COLO668 (cell line): Measurements from ENCODE around the gene SHISAL1.
"Not testable (repeated sequence)": the region's sequence is repeated elsewhere in the genome, so short reads cannot be mapped to it uniquely, and the experiment has no call there.

ENCODE experiments used
- DNase-seq: peaks from one replicate; lab custom pipeline; 2025; ENCODE audit not compliant: unreplicated experiment; lab: John Stamatoyannopoulos, UW

Gene SHISAL1

DNA sequence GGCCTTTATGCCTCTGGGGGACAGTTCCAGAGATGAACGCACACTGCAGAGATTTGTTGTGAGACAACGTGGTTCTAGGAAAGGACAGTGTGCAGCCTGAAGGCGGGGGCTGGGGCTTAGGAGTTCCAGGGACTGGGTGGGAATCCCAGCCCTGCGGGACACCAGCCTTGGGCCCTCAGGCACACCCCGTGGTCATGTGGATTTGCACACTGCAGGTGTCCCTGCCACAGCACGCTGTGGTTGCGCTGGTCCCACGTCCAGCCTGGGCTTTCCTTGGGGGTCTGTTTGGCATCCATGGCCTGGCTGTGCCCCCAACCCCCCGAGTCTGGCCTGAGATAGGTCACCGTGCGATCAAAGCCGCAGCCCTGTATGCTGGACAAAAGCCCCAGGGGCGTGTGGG is 7.3 kb downstream of the SHISAL1 start:
- DNase-seq, result no peak

DNA sequence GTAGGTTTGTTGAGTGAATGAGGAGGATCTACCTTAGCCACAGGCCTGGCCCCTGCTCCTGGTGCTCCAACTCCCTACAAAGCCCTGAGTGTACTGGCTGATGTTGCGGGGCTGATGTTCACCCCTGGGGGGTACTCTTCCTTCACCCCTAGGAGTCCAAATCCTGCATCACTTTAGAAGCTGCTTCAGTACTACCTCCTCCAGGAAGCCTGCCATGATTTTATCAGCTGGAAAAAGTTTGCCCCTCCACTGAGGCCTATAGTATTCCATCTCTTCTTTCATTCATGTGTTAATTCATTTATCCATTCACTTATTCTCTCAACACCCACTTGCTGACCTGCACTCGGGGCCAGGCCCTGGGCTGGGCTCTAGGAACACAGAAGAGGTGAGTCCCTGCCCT is 7.8 kb downstream of the SHISAL1 start:
- DNase-seq, result no peak

DNA sequence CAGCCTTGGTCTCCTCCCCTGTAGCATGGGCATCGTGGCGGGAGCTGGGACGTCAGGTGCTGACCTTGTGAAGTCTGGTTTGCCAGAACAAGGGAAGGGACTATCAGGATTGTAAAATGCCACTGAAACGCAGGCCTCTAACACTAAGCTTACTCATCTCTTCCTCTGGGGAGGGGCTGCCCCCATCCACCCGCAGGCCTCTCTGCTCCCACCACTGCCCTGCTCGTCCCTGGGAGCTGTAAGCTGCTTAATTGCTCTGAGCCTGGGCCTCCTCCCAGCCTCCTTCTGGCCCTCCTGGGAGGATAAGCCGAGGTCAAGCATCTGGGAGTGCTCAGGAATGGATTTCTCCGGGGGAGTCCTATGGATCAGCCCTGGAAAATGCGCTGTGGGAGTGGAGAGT is 8.4 kb downstream of the SHISAL1 start:
- no peak for DNase-seq

DNA sequence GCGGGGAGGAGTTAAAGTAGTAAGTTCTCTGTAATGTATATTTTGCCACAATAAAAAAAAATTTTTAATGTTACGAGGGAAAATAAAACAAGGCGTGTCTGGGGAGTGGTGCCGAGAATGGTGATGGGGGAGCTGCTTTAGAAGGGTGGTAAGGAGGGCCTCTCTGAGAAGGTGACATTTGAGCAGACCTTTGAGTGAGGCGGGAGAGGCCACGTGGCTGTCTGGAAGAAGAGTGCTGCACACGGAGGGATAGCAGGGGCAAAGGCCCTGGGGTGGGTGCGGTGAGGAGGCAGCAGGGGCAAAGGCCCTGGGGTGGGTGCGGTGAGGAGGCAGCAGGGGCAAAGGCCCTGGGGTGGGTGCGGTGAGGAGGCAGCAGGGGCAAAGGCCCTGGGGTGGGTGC is 10.4 kb downstream of the SHISAL1 start:
- DNase-seq, result not testable (repeated sequence)

DNA sequence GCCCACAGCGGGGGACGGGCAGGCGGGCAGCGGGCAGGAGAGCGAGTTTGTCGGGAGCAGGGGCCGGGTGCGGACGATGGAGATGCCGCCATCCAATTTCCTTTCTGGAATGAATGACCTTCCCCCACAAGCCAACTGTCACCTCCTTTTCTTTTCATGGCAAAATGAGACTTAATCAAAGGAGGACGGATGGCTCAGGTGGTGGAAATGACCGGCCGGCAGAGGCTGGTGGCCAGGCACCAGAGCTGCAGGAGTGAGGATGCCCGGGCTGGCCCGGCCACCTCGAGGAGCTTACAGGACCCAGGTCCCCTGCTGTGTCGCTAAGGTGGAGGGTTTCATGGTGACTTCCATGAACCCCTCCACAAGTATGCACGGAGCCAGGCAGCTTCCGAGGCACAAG is 11.7 kb downstream of the SHISAL1 start:
- no peak for DNase-seq

DNA sequence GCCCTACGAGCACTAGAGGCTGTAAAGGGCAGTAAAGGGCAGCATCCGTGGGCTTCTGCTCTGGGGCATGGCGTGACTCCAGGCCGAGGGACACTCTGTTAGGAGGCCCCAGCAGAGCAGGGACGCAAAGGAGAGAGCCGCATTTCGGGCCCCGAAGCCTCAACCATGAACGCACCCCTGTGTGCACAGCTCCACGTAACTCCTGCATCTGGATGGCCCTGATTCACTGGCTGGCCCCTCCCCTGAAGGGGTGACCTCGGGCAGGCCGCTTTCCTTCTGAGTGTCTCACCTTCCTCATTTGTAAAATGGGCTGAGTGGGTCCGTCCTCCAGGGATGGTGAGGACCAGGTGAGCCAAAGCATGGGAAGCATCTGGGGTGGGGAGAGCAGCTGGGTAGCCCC is 13.6 kb downstream of the SHISAL1 start:
- no peak for DNase-seq

DNA sequence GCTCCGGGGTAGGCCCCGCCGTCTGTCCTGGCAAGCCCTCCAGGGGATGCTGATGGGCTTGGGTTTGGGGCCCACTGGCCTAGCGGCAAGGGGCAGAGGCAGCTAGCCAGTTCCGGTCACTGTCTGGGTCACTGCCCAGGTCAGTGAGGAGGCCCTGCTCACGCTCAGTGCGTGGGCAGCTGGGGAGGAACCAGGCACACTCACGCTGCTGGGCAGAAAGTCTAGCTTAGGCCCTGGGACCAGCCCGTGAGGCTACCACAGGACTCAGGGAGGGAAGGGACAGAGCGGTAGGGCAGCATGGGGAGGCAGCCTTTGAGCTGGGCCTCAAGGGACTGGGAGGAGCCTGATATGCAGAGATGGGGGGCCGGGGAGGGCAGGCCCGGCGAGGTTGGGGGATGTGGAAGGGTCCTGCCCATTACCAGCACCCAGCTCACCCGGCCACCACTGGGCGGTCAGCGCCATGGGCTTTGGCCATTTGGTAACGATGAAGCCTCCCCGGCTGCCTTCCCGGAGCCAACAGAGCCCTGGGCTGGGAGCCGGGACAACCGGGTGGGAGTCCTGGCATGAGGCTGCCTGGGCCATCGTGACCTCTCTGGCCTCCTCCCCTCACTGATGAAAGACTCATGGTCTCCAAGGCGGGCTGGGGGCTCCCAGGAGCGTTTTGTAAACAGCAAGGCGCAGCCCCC is 14.2 kb downstream of the SHISAL1 start:
- DNase-seq, result no peak

DNA sequence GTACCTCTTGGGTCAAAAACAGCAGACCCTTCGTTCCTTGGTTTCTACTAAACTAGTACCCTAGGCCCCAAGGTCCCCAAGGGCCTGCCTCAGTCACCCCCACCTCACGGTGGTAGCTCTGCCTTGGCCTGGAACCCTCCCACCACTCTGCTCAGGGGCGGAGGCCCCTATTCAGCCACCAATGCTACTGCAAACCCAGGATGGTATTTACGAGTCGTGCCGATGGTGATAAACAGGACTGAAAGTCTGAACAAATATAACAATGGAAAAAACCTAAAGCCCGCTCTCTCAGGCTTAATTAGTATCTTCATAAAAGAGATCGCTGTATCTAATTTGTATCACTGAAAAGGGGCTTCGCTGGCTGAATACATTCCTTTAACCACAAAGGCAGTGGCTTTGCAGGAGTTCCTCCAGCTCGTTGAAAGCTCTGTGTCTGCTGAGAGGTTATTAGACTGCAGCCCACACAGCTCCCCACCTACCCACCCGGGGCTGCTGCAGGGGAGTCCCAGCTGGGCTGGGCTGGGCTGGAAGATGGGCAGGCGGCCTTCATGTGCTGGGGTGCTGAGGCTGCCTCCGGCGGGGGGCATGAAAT is 15.2 kb downstream of the SHISAL1 start:
- DNase-seq, result no peak

DNA sequence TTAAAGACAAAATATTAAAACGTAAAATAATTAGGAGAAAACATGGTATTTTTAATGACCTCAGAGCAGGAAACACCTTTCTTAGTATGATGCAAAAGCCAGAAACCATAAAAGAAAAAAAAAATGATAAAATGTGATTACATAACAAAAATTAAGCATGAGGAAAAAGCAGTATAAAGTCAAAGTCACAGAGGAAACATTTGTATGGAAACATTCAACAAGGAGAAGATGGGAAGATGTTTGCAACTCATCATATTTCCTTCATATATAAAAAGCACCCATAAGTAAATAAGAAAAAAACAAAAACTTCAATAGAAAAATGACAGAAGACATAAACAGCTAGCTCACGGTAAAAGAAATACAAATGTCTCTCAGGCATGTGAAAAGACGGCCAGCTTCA is 17.3 kb downstream of the SHISAL1 start:
- no peak for DNase-seq

DNA sequence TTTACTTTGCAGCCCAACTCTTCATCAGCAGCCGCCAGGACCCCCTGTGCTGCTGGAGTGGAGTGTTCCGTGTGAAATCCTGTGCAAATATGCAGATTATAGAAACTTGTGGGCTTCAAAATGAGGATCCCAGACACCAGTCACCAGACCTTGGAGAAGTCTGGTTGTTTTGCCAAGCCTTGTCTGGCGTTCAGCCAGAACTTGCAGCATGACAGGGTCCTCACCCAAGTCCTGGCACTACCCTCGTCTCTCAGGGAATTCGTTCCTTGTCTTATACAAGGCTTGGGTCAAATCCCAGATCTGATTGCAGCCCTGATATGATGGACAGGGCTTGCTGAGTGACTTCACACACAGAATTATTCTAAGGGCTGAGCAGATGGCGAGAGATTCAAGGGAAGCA is 18.9 kb downstream of the SHISAL1 start:
- no peak for DNase-seq

DNA sequence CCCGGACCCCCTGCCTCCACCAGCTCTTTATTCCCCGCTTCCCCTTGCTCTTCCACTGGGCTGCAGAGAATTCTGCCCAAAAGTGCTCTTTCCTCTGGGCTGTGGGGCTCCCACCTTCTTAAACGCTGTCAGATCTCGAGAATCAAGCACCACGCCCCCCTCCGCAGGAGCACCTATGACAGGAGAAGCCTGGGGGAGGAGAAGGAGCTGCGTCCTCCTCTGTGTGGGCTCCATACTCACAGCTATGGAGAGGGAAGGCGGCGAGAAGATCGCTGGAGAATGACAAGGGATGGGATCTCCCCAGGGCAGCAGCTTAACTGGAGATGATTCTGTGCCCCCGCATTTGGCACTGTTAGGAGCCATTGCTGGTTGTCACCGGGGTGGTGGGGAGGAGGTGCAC is 19.7 kb downstream of the SHISAL1 start:
- DNase-seq, result no peak

DNA sequence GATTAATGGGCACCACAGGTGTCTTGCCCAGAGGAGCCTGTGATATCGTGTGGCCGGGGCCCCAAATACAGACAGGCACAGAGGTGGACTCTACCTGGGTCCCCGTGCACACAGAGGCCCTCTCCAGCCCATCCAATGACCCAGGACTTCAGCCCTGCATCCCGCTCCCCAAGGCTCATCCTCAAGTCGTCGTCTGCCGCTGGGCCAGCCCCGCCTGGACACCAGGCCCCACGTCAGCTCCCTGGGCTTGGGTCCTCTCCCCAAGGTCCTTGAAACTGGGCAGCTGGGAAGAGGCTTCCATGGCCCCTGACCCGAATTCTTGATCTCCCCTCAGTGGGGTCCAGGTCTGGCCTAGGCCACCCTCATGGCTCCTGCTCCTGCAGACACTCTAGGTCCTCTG is 20.2 kb downstream of the SHISAL1 start:
- DNase-seq, result no peak

DNA sequence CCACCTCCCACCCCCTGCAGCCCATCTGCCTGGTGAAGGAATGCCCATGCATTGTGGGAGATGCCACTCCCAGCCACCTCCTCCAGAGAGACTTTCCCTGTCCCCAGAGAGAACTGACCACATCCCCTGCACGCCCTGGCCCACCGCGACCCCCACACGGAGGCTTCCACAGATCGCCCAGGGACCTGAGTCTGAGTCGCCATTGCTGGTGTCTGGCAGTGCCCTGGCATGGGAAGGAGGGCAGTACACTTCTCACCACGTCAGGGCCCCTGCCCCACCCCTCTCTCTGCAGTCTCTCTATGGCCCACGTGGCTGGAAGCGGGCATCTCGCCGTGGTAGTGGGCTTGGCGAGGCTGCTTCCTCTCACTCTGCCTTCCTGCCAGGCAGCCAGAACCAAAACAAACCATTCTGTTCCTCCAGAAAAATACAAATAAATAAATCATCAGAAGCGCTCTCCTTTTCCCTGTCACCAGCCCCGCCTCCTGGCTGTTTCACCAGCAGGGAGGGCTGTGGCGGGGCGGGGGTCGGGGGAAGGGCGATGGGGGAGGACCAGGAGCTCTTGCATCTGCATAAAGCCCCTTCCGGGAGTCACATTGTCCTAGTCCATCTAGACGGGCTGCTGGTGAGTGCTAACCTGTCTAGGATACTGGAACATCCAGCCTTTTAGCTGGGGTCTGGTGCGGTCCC is 20.9 kb downstream of the SHISAL1 start:
- DNase-seq, result peak; percentile 15

DNA sequence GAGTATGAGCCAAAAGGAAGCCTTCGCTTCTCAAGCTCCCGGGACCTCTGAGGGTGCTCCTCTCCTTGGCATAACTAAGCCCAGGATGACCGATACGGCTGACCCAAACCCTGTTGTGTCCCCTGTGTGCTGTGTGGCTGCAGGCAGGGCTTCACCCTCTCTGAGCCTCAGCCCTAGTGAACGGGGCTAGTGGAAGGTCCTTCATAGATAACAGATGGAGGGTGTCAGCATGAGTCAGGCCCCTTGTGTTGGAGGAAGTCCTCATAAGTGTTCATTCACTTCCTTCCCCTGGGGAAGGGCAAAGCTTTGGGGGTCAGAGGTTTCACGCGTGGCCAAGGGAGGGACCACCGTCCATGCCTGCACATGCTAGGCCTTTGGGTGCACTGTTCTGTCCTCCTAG is 21.5 kb downstream of the SHISAL1 start:
- no peak for DNase-seq

DNA sequence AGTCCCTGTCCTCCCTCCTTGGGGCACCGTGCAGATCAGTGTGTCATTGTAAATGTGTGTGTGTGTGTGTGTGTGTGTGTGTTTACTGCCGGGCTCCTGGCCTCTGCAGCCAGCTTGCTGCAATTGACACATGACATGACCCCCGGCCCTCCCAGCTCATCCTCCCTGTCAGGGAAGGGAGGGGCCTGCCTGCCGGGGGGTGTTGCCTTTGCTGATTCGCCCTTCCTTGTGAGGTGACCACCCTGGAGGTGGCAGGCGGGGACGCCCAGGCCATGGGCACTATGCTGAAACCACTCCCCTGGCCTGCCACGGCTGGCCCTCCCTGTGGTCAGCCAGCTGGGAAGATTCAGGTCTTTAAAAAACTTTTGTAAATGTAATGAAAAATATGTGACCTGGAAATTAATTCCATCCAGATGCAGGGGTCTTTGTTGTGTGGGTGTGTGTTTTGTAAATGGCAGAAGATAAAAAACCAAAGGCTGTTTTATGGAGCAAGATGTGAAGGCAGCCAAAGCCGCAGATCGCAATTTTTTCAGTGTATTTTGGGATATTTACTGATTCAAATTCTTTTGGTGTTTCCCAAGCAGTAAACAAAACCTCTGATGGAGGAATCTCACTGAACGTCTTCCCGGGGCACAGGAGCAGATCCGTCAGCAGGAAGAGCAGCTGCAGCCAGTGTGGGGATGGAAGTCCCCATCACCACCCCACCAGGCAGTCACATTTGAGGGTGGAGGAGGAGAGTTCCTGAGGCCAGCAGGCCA is 23.2 kb downstream of the SHISAL1 start:
- DNase-seq, result no peak

DNA sequence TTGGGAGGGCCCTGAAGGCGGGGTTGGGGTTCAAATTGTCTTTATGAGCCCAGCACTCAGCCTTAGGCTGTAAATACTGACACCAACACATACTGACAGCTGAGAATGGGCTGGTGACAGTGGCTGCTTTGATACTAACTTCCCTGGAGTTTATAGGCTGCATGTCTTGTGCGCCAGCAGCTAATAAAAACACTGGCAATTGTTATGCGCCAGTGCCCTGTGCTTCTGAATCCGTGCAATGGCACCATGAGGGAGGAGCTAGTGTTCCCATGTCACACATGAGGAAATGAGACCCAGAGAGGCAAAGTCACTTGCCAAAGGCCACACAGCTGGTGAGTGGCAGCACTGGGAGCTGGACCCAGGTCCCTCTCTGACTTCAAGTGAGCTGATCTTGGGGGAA is 23.8 kb downstream of the SHISAL1 start:
- DNase-seq, result no peak

DNA sequence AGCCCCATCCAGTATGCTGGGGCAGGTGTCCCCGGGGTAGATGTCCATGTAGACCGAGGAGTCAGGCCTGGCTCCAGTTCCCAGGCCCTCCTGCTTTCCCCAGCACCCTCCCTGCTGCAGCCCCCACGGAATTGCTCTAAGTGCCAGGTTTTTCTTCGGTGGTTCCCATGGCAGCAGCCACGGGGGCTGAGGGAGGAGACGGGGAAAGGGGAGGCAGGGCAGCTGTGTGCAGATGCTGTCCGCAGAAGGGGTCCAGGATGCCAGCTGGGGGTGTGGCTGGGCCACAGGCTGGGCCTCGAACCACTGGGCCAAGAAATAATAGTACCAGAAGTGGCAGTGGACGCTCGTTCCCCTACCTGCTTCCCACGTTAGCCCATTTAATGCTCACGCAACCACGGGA is 25.0 kb downstream of the SHISAL1 start:
- DNase-seq, result no peak

DNA sequence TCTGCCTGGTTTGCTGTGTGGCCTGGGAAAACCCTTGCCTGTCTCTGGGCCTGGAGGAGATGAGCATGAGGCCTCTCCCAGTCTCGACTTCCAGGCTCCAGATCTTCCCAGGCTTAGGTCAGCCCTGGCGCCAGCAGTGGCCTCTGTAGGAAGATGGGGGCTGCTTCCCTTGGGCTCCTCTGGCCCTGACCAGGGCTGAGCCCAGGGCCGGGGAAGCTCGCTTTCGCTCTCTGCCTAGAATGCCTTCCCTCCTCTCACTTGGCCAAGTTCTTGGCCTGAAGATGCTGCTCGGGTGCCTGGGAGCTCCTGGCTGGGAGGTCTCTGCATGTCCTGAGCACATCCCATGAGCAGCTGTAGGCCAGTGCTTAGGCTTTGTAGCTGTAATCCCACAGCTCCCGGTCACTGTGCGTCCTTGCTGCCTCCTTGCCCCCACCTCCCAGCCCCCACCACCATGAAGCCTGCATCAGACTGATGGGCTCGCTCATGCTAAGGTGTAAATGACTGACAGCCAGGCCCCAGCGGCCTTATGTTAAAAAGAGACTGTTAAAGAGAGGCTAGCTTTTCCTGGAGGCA is 25.5 kb downstream of the SHISAL1 start:
- DNase-seq, result no peak

DNA sequence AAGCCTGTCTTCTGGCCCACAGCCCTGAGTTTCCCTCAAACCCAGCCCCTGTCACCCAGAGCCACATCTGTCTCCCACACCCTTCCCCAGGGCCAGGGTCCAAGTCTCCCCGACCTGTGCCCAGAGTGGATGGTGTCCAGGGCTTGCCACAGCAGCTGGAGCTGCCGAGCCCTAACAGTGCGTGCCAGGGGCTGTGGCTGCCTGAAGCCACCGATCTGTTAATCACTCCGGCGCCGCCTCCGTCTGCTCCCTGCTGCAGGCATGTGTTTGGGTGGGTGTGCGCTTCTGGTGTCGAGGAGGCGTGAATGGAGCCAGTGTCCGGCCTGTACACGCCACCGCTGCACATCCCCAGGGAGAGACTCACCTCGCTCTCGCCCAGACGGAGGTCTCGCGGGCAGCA is 26.1 kb downstream of the SHISAL1 start:
- no peak for DNase-seq

DNA sequence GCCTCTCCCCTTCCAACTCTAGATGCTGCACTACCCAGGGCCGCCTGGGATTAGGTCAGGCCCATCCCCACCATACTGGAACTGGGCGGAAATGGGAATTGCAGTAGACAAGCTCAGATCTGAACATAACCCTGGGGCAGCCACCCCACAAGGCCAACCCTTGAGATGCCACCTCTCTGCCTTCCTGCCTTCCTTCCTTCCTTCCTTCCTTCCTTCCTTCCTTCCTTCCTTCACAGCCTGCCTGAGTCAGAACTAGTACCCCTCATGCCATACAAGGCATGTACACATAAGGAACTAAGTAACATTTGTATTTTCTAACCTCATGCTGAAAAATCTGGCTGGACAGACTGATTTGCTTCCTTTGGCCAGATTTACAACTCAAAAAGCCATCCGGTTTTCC is 28.0 kb downstream of the SHISAL1 start:
- DNase-seq, result no peak

DNA sequence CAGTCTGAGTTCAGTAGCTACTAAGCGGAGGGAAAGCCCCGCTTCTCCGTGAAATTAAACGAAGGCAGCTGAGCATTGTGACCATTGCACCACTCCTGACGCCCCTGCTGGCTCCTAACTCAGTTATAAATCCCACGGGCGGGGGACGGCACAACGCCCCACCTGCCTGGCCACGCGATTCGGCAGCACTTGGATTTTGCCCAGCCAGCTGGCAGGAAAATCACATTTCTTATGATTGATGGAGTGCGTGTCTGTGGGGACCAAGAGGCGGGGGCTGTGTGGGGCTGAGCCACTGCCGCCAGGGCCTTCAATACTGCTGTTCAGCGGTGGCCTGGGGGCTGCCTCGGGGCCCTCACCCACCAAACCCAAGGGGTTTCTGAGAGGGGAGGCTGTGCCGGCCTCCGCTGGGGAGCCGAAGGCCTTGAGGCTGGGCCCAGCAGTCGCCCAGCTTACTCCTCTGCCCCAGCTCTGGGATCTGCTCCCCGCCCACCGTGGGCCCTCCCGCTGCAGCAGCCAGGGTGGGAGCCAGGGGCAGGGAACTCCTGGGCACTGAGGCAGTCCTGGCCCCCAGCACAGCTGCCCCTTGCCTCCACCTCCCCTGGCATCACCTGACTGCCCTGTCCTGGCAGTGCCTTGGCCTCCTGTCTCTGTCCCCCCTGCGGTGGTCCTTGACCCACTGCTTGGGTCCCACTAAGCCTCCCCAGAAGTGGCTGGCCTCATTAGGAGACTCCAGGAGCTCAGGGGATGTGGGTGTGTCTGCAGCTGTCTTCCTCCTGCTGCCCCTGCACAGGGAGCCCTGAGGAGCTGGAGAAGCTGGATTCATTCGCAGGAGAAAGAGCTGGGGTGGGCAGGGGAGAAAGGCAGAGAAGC is 30.7 kb downstream of the SHISAL1 start:
- DNase-seq, result no peak
